ENCODE data around the gene COL9A1.

DNA sequence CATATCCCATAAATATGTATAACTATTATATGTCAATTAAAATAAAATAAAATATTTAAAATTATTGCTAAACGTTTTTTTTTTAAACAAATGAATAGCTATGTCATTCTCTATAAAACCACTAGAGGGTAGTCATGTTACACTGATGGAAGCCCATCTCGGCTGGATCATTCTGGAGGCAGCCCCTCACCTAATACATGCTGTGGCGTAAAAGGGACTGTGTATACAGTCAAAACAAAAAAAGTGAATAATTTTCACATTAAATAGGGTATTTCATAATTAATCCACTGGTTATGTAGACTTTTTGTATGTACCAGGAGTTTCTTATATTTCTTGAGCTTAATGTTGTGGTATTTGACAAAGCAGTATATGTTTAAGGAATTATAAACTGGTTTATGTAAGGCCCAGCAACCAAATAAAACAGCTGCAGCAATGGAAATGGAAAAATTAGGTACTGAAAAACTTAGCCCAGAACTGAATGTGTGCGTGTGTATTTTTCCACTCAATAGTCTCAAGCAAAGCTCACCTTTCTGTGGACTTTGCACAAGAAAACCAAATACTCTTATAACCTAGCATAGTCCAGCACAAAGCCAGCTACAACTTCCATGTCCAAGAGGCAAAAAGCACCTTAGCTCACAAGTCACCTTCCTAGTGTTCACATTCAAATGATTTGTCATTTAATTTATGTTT is 81.7 kb downstream of the COL9A1 start:
- TF ChIP-seq OSR1 (CRISPR knock-in tag; IDR thresholded peaks at IDR 0.05) (no peak), CSRNP3 (CRISPR knock-in tag; IDR thresholded peaks at IDR 0.05) (no peak), RARB (CRISPR knock-in tag; IDR thresholded peaks at IDR 0.05) (no peak), ISL1 (CRISPR knock-in tag; IDR thresholded peaks at IDR 0.05) (no peak), PPARA (CRISPR knock-in tag; IDR thresholded peaks at IDR 0.05; ENCODE audit: borderline replicate concordance) (no peak)
- TF ChIP-seq, protein P1, sequence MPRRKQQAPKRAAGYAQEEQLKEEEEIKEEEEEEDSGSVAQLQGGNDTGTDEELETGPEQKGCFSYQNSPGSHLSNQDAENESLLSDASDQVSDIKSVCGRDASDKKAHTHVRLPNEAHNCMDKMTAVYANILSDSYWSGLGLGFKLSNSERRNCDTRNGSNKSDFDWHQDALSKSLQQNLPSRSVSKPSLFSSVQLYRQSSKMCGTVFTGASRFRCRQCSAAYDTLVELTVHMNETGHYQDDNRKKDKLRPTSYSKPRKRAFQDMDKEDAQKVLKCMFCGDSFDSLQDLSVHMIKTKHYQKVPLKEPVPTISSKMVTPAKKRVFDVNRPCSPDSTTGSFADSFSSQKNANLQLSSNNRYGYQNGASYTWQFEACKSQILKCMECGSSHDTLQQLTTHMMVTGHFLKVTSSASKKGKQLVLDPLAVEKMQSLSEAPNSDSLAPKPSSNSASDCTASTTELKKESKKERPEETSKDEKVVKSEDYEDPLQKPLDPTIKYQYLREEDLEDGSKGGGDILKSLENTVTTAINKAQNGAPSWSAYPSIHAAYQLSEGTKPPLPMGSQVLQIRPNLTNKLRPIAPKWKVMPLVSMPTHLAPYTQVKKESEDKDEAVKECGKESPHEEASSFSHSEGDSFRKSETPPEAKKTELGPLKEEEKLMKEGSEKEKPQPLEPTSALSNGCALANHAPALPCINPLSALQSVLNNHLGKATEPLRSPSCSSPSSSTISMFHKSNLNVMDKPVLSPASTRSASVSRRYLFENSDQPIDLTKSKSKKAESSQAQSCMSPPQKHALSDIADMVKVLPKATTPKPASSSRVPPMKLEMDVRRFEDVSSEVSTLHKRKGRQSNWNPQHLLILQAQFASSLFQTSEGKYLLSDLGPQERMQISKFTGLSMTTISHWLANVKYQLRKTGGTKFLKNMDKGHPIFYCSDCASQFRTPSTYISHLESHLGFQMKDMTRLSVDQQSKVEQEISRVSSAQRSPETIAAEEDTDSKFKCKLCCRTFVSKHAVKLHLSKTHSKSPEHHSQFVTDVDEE (CRISPR knock-in tag; IDR thresholded peaks at IDR 0.05) = no peak
